Measurements from ENCODE around the gene BUD13. TPM values are rescaled to one million over a fixed set of nuclear protein-coding genes. Genes with fewer than 3 reads are reported as not detected.

Gene BUD13
- total and polyA plus RNA-seq, 8 donors = 12.5 to 41.2 (median 33.4) TPM

DNA sequence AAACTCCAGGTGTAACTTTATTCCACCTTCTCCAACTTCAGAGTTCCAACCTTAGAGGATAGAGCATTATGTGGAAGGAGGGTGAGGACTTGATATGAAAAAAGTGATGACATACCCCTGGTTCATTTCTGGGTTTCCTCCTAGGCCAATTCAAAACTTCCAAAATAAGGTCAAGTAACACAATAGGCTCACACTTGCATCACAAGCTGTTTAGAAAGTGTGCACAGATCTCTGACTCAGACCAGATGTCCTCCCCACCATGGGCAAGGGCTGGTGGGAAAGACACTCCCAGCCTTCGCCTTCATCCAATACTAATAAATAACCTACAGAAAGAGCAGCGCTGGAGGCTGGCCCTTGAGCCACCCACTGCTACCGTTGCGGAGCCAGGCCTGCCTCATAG is 5.8 kb upstream of the BUD13 start:
- Histone ChIP-seq H3K9me3 (no peaks in the 10 kb centered on the region), H3K27ac (no peak overlapping the region), H3K27me3 (no peaks in the 10 kb centered on the region), H3K4me1 (peaks cover 0 to 6% of the 10 kb centered on the region in 2 donors), H3K36me3 (peaks cover 0 to 78% of the 10 kb centered on the region in 2 donors), H3K4me3 (no peak overlapping the region)
- no peak for DNase-seq
- intact Hi-C loops (cut with DNase I) = no loop called here
- TF ChIP-seq, protein P1, sequence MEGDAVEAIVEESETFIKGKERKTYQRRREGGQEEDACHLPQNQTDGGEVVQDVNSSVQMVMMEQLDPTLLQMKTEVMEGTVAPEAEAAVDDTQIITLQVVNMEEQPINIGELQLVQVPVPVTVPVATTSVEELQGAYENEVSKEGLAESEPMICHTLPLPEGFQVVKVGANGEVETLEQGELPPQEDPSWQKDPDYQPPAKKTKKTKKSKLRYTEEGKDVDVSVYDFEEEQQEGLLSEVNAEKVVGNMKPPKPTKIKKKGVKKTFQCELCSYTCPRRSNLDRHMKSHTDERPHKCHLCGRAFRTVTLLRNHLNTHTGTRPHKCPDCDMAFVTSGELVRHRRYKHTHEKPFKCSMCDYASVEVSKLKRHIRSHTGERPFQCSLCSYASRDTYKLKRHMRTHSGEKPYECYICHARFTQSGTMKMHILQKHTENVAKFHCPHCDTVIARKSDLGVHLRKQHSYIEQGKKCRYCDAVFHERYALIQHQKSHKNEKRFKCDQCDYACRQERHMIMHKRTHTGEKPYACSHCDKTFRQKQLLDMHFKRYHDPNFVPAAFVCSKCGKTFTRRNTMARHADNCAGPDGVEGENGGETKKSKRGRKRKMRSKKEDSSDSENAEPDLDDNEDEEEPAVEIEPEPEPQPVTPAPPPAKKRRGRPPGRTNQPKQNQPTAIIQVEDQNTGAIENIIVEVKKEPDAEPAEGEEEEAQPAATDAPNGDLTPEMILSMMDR (IDR thresholded peaks at IDR 0.05) = no peak
- no peak for ATAC-seq

DNA sequence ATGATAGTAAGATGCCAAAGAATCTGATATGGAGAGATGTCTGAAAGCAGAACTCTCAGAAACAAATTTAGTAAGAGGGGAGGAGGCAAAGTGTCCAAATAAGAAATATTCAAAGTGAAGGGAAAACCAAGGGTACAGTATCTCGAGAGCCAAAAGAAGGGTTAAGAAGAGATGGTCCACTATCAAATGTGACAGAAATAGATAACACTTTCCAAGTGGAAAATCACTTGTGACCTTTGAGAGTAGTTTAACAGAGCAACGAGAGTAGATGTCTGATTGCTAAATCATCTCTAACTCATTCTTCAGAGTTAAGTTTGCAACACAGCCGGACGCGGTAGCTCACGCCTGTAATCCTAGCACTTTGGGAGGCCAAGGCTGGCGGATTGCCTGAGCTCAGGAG is 4.3 kb upstream of the BUD13 start:
- Histone ChIP-seq H3K9me3 (no peaks in the 10 kb centered on the region), H3K4me1 (peaks cover 0 to 10% of the 10 kb centered on the region in 2 donors), H3K4me3 (no peak overlapping the region), H3K27ac (no peak overlapping the region), H3K36me3 (peaks cover 0 to 63% of the 10 kb centered on the region in 2 donors), H3K27me3 (no peaks in the 10 kb centered on the region)
- no peak for ATAC-seq
- intact Hi-C loops (cut with DNase I) = no loop called here
- TF ChIP-seq, protein P1 (IDR thresholded peaks at IDR 0.05) = no peak
- no peak for DNase-seq

DNA sequence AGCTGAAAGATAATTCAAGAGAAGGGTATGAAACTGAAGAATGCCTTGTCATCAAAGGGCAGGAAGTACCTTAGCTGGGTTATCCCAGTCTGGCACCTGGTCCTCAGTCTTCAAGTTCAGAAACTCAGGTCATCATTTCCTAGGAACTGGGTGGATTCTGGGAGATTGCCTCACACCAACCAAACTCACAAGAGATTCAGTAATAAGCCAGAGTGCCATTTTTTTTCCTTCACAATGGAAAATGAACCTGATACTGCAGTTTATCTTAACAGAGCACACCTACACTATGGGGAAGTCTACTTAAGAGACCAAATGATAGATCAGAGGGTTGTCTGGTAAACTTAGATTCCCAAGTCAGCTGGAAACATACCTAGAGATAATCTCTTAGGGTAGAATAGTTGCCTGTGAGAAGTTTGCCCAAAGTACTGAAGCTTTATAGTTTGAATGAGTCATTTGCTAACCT is 3.8 kb upstream of the BUD13 start:
- DNase-seq (no peak), ATAC-seq (no peak)
- H3K27me3 ChIP-seq = no peaks in the 10 kb centered on the region
- H3K27ac ChIP-seq = no peak overlapping the region
- peaks cover 5 to 15% of the 10 kb centered on the region in 2 donors for H3K4me1 ChIP-seq
- intact Hi-C loops (cut with DNase I) = no loop called here
- no peak overlapping the region for H3K4me3 ChIP-seq
- H3K9me3 ChIP-seq = no peaks in the 10 kb centered on the region
- peaks cover 0 to 58% of the 10 kb centered on the region in 2 donors for H3K36me3 ChIP-seq
- TF ChIP-seq, protein P1 (IDR thresholded peaks at IDR 0.05) = no peak

DNA sequence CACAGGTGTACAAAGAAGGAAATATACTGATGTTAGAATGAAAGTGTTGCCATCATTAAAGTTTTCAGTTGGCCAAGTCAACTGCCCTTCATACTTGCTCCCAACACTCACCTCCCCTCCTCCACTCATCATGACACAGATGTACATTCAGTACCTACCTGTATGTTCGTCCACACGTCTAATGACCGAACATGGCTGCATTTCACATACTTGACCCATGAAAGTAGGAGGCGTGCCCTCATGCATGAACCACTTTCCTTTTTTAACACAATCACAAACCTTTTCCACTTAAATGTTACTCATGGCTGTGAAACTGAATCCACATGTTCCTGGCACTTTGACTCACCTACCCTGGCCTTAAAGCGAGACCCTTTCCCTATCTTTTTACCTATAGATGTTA is 3.2 kb upstream of the BUD13 start:
- Histone ChIP-seq H3K4me3 (no peak overlapping the region), H3K9me3 (no peaks in the 10 kb centered on the region), H3K27ac (no peak overlapping the region), H3K4me1 (peaks cover 6 to 21% of the 10 kb centered on the region in 2 donors), H3K36me3 (peaks cover 0 to 52% of the 10 kb centered on the region in 2 donors), H3K27me3 (no peaks in the 10 kb centered on the region)
- TF ChIP-seq, protein P1 (IDR thresholded peaks at IDR 0.05) = no peak
- ATAC-seq (no peak), DNase-seq (no peak)
- intact Hi-C loops (cut with DNase I) = no loop called here

DNA sequence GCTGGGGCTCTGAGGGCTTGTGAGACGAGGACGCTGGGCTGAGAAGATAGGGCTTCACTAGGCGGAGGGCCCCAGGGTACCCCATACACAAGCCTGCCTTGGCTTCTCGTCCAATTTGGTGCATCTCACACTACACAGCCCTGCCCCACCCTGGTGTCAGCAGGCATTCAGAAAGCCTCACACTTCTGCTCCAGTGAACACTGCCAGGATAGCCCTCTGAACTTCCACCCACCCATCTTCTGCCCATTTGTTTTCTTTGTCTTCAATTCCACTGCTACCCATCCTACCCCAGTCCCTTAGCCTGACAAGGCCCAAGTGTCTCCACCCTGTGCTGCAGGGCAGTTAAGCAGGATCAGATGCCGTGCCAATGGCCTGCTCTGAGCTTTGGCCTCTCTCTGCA is 1.9 kb upstream of the BUD13 start:
- Histone ChIP-seq H3K4me1 (peaks cover 6 to 33% of the 10 kb centered on the region in 2 donors), H3K4me3 (no peak overlapping the region), H3K27ac (no peak overlapping the region), H3K27me3 (no peaks in the 10 kb centered on the region), H3K36me3 (peaks cover 0 to 41% of the 10 kb centered on the region in 2 donors), H3K9me3 (no peaks in the 10 kb centered on the region)
- TF ChIP-seq, protein P1 (IDR thresholded peaks at IDR 0.05) = no peak
- ATAC-seq (no peak), DNase-seq (no peak)
- intact Hi-C loops (cut with DNase I) = no loop called here
